Transverse colon (tissue), 4 donors: ENCODE results near the gene B4GALNT2. TPM values are rescaled to one million over a fixed set of nuclear protein-coding genes. Genes with fewer than 3 reads are reported as not detected.

Experiments
- DNase-seq: peaks from one replicate; pipeline ENCODE4 v3.0.0-alpha.2; 2019
- H3K27ac ChIP-seq, 4 donors: fragments of 200-600 bp; sonication (generic); 2 replicates each; pipeline ENCODE4 v1.5.1; 2016 to 2018; ENCODE audit warnings: inconsistent platforms in 4 of 4
- H3K27me3 ChIP-seq: fragments of 200-600 bp; sonication (generic); 2 replicates; pipeline ENCODE4 v1.5.1; 2017; ENCODE audit warnings: inconsistent platforms
- H3K36me3 ChIP-seq, 4 donors: fragments of 200-600 bp; sonication (generic); 2 replicates each; pipeline ENCODE4 v1.5.1; 2017 to 2019; ENCODE audit warnings: inconsistent platforms in 4 of 4
- H3K4me1 ChIP-seq, 4 donors: fragments of 200-600 bp; sonication (generic); 2 replicates each; pipeline ENCODE4 v1.5.1; 2017 to 2020; ENCODE audit warnings: inconsistent platforms in 4 of 4
- H3K4me3 ChIP-seq, 4 donors: fragments of 200-600 bp; sonication (generic); 1 replicate in 1 of 4; 2 replicates in 3 of 4; pipeline versions ENCODE4 v1.5.1 to v1.6.1; 2017 to 2019; ENCODE audit warnings: inconsistent platforms in 4 of 4
- H3K9me3 ChIP-seq, 2 donors: fragments of 200-600 bp; sonication (generic); 2 replicates each; pipeline ENCODE4 v1.5.1; 2017 to 2019; ENCODE audit warnings: inconsistent platforms in 2 of 2
- CTCF ChIP-seq, 5 experiments: fragments of 200-600 bp in 3 of 5; fragments of 450-650 bp in 2 of 5; sonication (generic) in 3 of 5; IDR thresholded peaks; 1 replicate in 2 of 5; 2 replicates in 3 of 5; pipeline ENCODE4 v1.5.1; 2016 to 2017; ENCODE audit warnings: antibody characterized with exemption in 5 of 5, inconsistent platforms in 3 of 5, mild to moderate bottlenecking in 2 of 5, moderate library complexity in 1 of 5
- EP300 ChIP-seq: sonication (generic); formaldehyde crosslinking; IDR thresholded peaks from one replicate; pipeline ENCODE4 v1.6.1; 2017; ENCODE audit warnings: antibody characterized with exemption, low read depth
- POLR2A ChIP-seq: fragments of 450-650 bp; IDR thresholded peaks from one replicate; pipeline ENCODE4 v1.6.1; 2016; ENCODE audit warnings: antibody characterized with exemption, mild to moderate bottlenecking, moderate library complexity
- POLR2AphosphoS5 ChIP-seq, 3 donors: sonication (generic); formaldehyde crosslinking; IDR thresholded peaks; one replicate each; pipeline ENCODE4 v1.6.1; 2016; ENCODE audit warnings: antibody characterized with exemption in 3 of 3
- WGBS, 2 donors: methylation state at CpG; one replicate each; pipeline ENCODE4 v1.1.5; 2018; ENCODE audit warnings: low coverage in 1 of 2; 5-methylcytosine and 5-hydroxymethylcytosine counted together
- in situ Hi-C, 4 donors: fragments of 200-750 bp; cut with MboI; loops; one replicate each; pipeline versions ENCODE4 v1.15.0 to v1.15.1; 2017; ENCODE audit warnings: low sequenced_read_pairs in 3 of 4, low pct_ligation_motif_present in 1 of 4, low pct_unique_long_range_greater_than_20kb in 1 of 4
- intact Hi-C: fragments of 100-400 bp; cut with DNase I; formaldehyde crosslinking; loops from one replicate; pipeline ENCODE4 v1.15.1; 2023; ENCODE audit warnings: low total_unique reads
- total RNA-seq, 4 donors: library from RNA; depleted of rRNA; stranded (reverse); fragments of >200 nt; gene quantifications; one replicate each; pipeline ENCODE4 v1.1.0, GENCODE V29; 2016

The B4GALNT2 gene
- total RNA-seq, 4 donors from 2014 or later = 19.8 to 75.9 (median 47.3) TPM

- WGBS, 2 donors = 42 to 47% methylated on average over 2 to 5 of the region's 5 CpGs
- intact Hi-C loops (no loop called here), in situ Hi-C loops (no loop called here)
- no peak overlapping the region for H3K27ac ChIP-seq
- peaks cover 0 to 13% (median 6%) of the 10 kb centered on the region in 4 donors for H3K4me1 ChIP-seq
- H3K36me3 ChIP-seq = no peaks in the 10 kb centered on the region
- H3K27me3 ChIP-seq = no peaks in the 10 kb centered on the region
- no peak overlapping the region for H3K4me3 ChIP-seq
- TF ChIP-seq CTCF (IDR thresholded peaks at IDR 0.05) = no peak
- no peak for TF ChIP-seq EP300
- no peak for TF ChIP-seq POLR2A
- no peak for TF ChIP-seq POLR2AphosphoS5 (IDR thresholded peaks at IDR 0.05)
- DNase-seq = no peak
- H3K9me3 ChIP-seq = no peaks in the 10 kb centered on the region
Measured at GRCh38 chr17:49197346-49197998, 64.9 kb downstream of the B4GALNT2 start.

GRCh38 chr17:49198211-49198610 is 65.6 kb downstream of the B4GALNT2 start:
- TF ChIP-seq CTCF (IDR thresholded peaks at IDR 0.05) = no peak
- no peak for TF ChIP-seq POLR2A
- no peak for TF ChIP-seq EP300
- no peak for TF ChIP-seq POLR2AphosphoS5 (IDR thresholded peaks at IDR 0.05)
- DNase-seq = no peak
- intact Hi-C loops (no loop called here), in situ Hi-C loops (no loop called here)
- H3K4me1 ChIP-seq = peaks cover 0 to 13% (median 6%) of the 10 kb centered on the region in 4 donors
- H3K27me3 ChIP-seq = no peaks in the 10 kb centered on the region
- no peaks in the 10 kb centered on the region for H3K9me3 ChIP-seq
- WGBS, 2 donors = 64 to 92% methylated on average over 2 of the region's 2 CpGs
- no peaks in the 10 kb centered on the region for H3K36me3 ChIP-seq
- no peak overlapping the region for H3K27ac ChIP-seq
- H3K4me3 ChIP-seq = no peak overlapping the region

- DNase-seq = no peak
- Histone ChIP-seq H3K4me3 (no peak overlapping the region), H3K27ac (no peak overlapping the region), H3K4me1 (peaks cover 0 to 4% (median 0%) of the 10 kb centered on the region in 4 donors), H3K9me3 (no peaks in the 10 kb centered on the region), H3K27me3 (no peaks in the 10 kb centered on the region), H3K36me3 (no peaks in the 10 kb centered on the region)
- 90 to 91% methylated on average over 3 to 13 of the region's 13 CpGs for WGBS, 2 donors
- in situ Hi-C loops = no loop called here
- intact Hi-C loops = no loop called here
- no peak for TF ChIP-seq CTCF (IDR thresholded peaks at IDR 0.05)
- TF ChIP-seq POLR2AphosphoS5 (IDR thresholded peaks at IDR 0.05) = no peak
- no peak for TF ChIP-seq POLR2A
- TF ChIP-seq EP300 = no peak
Measured at GRCh38 chr17:49200423-49201083, 68.0 kb downstream of the B4GALNT2 start.

GRCh38 chr17:49201481-49201927 is 68.9 kb downstream of the B4GALNT2 start:
- Histone ChIP-seq H3K27ac (no peak overlapping the region), H3K4me3 (no peak overlapping the region), H3K36me3 (no peaks in the 10 kb centered on the region), H3K4me1 (peaks cover 0 to 4% (median 0%) of the 10 kb centered on the region in 4 donors), H3K27me3 (no peaks in the 10 kb centered on the region), H3K9me3 (no peaks in the 10 kb centered on the region)
- no peak for TF ChIP-seq POLR2A
- no peak for TF ChIP-seq CTCF (IDR thresholded peaks at IDR 0.05)
- intact Hi-C loops (no loop called here), in situ Hi-C loops (no loop called here)
- DNase-seq = no peak
- 81 to 87% methylated on average over 6 to 8 of the region's 8 CpGs for WGBS, 2 donors
